Heart right ventricle (tissue), 16 donors: ENCODE measurements around the gene CFAP68. TPM values are rescaled to one million over a fixed set of nuclear protein-coding genes. Genes with fewer than 3 reads are reported as not detected.
A peak's percentile ranks its signal among the peaks of the same experiment; 100 is the strongest.

ENCODE experiments used
- ATAC-seq, 8 donors: fragments of 200-7000 bp; cut with Tn5 transposase; one replicate each; pipeline ENCODE4 v1.9.1; 2020; ENCODE audit warnings: mild to moderate bottlenecking in 8 of 8, moderate library complexity in 8 of 8, moderate number of reproducible peaks in 1 of 8
- DNase-seq, 2 donors: peaks; one replicate each; pipeline ENCODE4 v3.0.0-alpha.2; 2020
- H3K27ac ChIP-seq, 10 donors: fragments of 200-600 bp; sonication (generic) in 2 of 10; one replicate each; pipeline versions ENCODE4 v1.5.0 to v1.8.0; 2020 to 2022; ENCODE audit warnings: mild to moderate bottlenecking in 3 of 10
- H3K27me3 ChIP-seq, 7 donors: fragments of 200-600 bp; one replicate each; pipeline ENCODE4 v1.8.0; 2021 to 2022; ENCODE audit warnings: mild to moderate bottlenecking in 2 of 7
- H3K36me3 ChIP-seq, 9 donors: fragments of 200-600 bp; sonication (generic) in 1 of 9; one replicate each; pipeline versions ENCODE4 v1.5.0 to v1.8.0; 2020 to 2022; ENCODE audit warnings: mild to moderate bottlenecking in 2 of 9
- H3K4me1 ChIP-seq, 9 donors: fragments of 200-600 bp; sonication (generic) in 1 of 9; one replicate each; pipeline versions ENCODE4 v1.5.0 to v1.8.0; 2020 to 2022; ENCODE audit warnings: mild to moderate bottlenecking in 4 of 9
- H3K4me3 ChIP-seq, 10 donors: fragments of 200-600 bp; sonication (generic) in 2 of 10; one replicate each; pipeline versions ENCODE4 v1.5.0 to v1.8.0; 2020 to 2022; ENCODE audit warnings: mild to moderate bottlenecking in 7 of 10, moderate library complexity in 2 of 10
- H3K9me3 ChIP-seq, 11 donors: fragments of 200-600 bp in 10 of 11; sonication (generic) in 2 of 11; one replicate each; pipeline versions ENCODE4 v1.5.0 to v1.8.0; 2013 to 2022; ENCODE audit warnings: mild to moderate bottlenecking in 2 of 11, control low read depth in 1 of 11, moderate library complexity in 1 of 11
- CTCF ChIP-seq, 9 donors: fragments of 200-600 bp; sonication (generic) in 2 of 9; IDR thresholded peaks; one replicate each; pipeline versions ENCODE4 v1.5.0 to v1.8.0; 2021 to 2022; ENCODE audit warnings: antibody characterized with exemption in 9 of 9, mild to moderate bottlenecking in 5 of 9, moderate library complexity in 1 of 9
- WGBS, 2 donors: extraction: QIAGEN DNeasy Blood & Tissue Kit; methylation state at CpG; one replicate each; pipeline ENCODE4 v1.1.7; 2013; ENCODE audit warnings: inconsistent platforms in 1 of 2; 5-methylcytosine and 5-hydroxymethylcytosine counted together
- intact Hi-C, 10 donors: fragments of 100-400 bp; cut with DNase I; formaldehyde crosslinking; loops; one replicate each; pipeline versions ENCODE4 v1.11.1 to v1.14.2; 2022
- polyA plus RNA-seq, 2 donors: library from polyadenylated mRNA; stranded (reverse); fragments of 200-250 nt; gene quantifications; one replicate each; pipeline ENCODE4 v1.2.3, GENCODE V29; 2013
- total RNA-seq, 10 donors: library from RNA; stranded (reverse); fragmentation: NEBNext Ultra II Directional in 3 of 10; extraction: Animal tissue kit (Norgen Biotek cat#: 25700) in 3 of 10; gene quantifications; one replicate each; pipeline versions ENCODE4 v1.2.1 to v1.2.4, GENCODE V29; 2021 to 2023
- donor health status: Arrhythmogenic right ventricular cardiomyopathy.
- donor health status: ischemic (EF 13 %, LVEDD 7.1; RV severe dilation, severe dysfunction).
- donor health status: healthy with polysubstance abuse.
- donor health status: DM: no; HTN: yes; CAD: no.
- donor health status: DM: no; HTN: no; CAD: no.
- donor health status: ischemic (EF 25% LVEDD 6.9; RV normal size, moderate dysfunction).
- donor health status: ischemic (EF 25% LVEDD 5.7; RV mildly dilated, moderate dysfunction).
- donor health status: healthy.
- donor health status: DM: yes; HTN: yes; CAD: no.
- donor health status: Ischemic cardiomyopathy.
- donor health status: ischemic (EF 35%, LVEDD 5.7; RV mildly dilated, moderate dysfunction).
- donor health status: nonischemic (EF 11% LVEDD 7.7; RV severe dilation, severe dysfunction).
- donor health status: DM: yes; HTN: yes; CAD: no.
- donor health status: PGD.
- donor health status: ischemic (EF 29% LVEDD 5.4; RV normal size, mild dysfunction).
- donor health status: nonischemic (EF 23%, LVEDD 6.1; RV moderate dilation, normal function).

Gene CFAP68
- total and polyA plus RNA-seq, 12 donors: 14.7 to 38.5 (median 29.6) TPM

GRCh38 chr11:111860257-111860656 lies 19.1 kb upstream of the CFAP68 start:
- ATAC-seq (no peak), DNase-seq (no peak)
- H3K27me3 ChIP-seq: no peaks in the 10 kb centered on the region
- intact Hi-C loops: no loop called here
- no peak for TF ChIP-seq CTCF (IDR thresholded peaks at IDR 0.05)
- no peak overlapping the region for H3K27ac ChIP-seq
- peaks cover 0 to 100% (median 40%) of the 10 kb centered on the region in 9 donors for H3K36me3 ChIP-seq
- 93 to 95% methylated on average over 3 of the region's 3 CpGs for WGBS, 2 donors
- H3K9me3 ChIP-seq: no peaks in the 10 kb centered on the region
- H3K4me1 ChIP-seq: no peaks in the 10 kb centered on the region
- H3K4me3 ChIP-seq: no peak overlapping the region

GRCh38 chr11:111870113-111870512 lies 9.2 kb upstream of the CFAP68 start:
- peak overlapping the region in 8 of 10 donors; percentile 85 to 98 (median 91) for H3K4me3 ChIP-seq
- H3K9me3 ChIP-seq: no peaks in the 10 kb centered on the region
- DNase-seq (no peak), ATAC-seq (no peak)
- TF ChIP-seq CTCF (IDR thresholded peaks at IDR 0.05): no peak
- intact Hi-C loops: loop anchor here in 5 of 10 donors (10.0 kb wide), 3 partner anchors 55 to 215 kb away; partner anchors contain the start of genes SDHD (in 2 of the 5) and TIMM8B (in 2 of the 5)
- H3K36me3 ChIP-seq: peaks cover 0 to 52% (median 34%) of the 10 kb centered on the region in 9 donors
- H3K27ac ChIP-seq: peak overlapping the region in 3 of 10 donors; percentile 94 to 95 (median 94)
- peaks cover 0 to 26% (median 19%) of the 10 kb centered on the region in 9 donors for H3K4me1 ChIP-seq
- no peaks in the 10 kb centered on the region for H3K27me3 ChIP-seq
- 98 to 100% methylated on average over 1 of the region's 1 CpG for WGBS, 2 donors

- no peak for DNase-seq
- Histone ChIP-seq H3K36me3 (peaks cover 0 to 52% (median 30%) of the 10 kb centered on the region in 9 donors), H3K9me3 (no peaks in the 10 kb centered on the region), H3K27ac (peak overlapping the region in 8 of 10 donors; percentile 92 to 97 (median 94)), H3K4me3 (peak overlapping the region; percentile 85 to 99 (median 92)), H3K4me1 (peaks cover 0 to 26% (median 19%) of the 10 kb centered on the region in 9 donors), H3K27me3 (no peaks in the 10 kb centered on the region)
- no peak for TF ChIP-seq CTCF (IDR thresholded peaks at IDR 0.05)
- intact Hi-C loops: loop anchor here in 5 of 10 donors (10.0 kb wide), 3 partner anchors 54 to 214 kb away; partner anchors contain the start of genes SDHD (in 2 of the 5) and TIMM8B (in 2 of the 5)
- ATAC-seq: no peak
These were observed 8.8 kb upstream of the CFAP68 start for GRCh38 chr11:111870522-111870885.

- Histone ChIP-seq H3K27me3 (no peaks in the 10 kb centered on the region), H3K36me3 (peaks cover 0 to 52% (median 26%) of the 10 kb centered on the region in 9 donors), H3K9me3 (no peaks in the 10 kb centered on the region), H3K27ac (peak within 1 kb of the TSS; percentile 92 to 97 (median 94)), H3K4me3 (peak within 1 kb of the TSS; percentile 85 to 99 (median 92)), H3K4me1 (peaks cover 0 to 26% (median 19%) of the 10 kb centered on the region in 9 donors)
- peak; percentile 87 to 96 (median 91) for ATAC-seq
- peak; percentile 88 to 90 for DNase-seq
- peak in 3 of 9 donors; percentile 5 to 26 (median 13) for TF ChIP-seq CTCF (IDR thresholded peaks at IDR 0.05)
- WGBS, 2 donors: 0% methylated on average over 51 of the region's 51 CpGs
- intact Hi-C loops: loop anchor here in 5 of 10 donors (10.0 kb wide), 3 partner anchors 54 to 214 kb away; partner anchors contain the start of genes SDHD (in 2 of the 5) and TIMM8B (in 2 of the 5)
These were observed 8.3 kb upstream of the CFAP68 start, which contains the start of gene ALG9 for GRCh38 chr11:111870886-111871692. Gene ALG9, minus strand, starts transcription at chr11:111871581. Its CDS starts 99 bp downstream, at chr11:111871482.
